Heart left ventricle (tissue), 16 donors: ENCODE results near the gene TIMD4. TPM values are rescaled to one million over a fixed set of nuclear protein-coding genes. Genes with fewer than 3 reads are reported as not detected.
A peak's percentile ranks its signal among the peaks of the same experiment; 100 is the strongest.
"Not testable (repeated sequence)": the region's sequence is repeated elsewhere in the genome, so short reads cannot be mapped to it uniquely, and the experiment has no call there.

ENCODE experiments used
- ATAC-seq, 4 donors: fragments of 200-7000 bp; cut with Tn5 transposase; one replicate each; pipeline ENCODE4 v1.9.1; 2020 to 2022; ENCODE audit warnings: moderate library complexity in 4 of 4, mild to moderate bottlenecking in 3 of 4, moderate number of reproducible peaks in 1 of 4
- DNase-seq, 5 donors: peaks; one replicate each; pipeline ENCODE4 v3.0.0-alpha.2; 2020
- H3K27ac ChIP-seq, 12 donors: fragments of 200-600 bp; sonication (generic) in 4 of 12; one replicate each; pipeline versions ENCODE4 v1.5.0 to v1.8.0; 2016 to 2022; ENCODE audit warnings: mild to moderate bottlenecking in 2 of 12
- H3K27me3 ChIP-seq, 9 donors: fragments of 200-600 bp; sonication (generic) in 2 of 9; one replicate each; pipeline versions ENCODE4 v1.5.1 to v1.8.0; 2016 to 2022; ENCODE audit warnings: mild to moderate bottlenecking in 3 of 9
- H3K36me3 ChIP-seq, 9 donors: fragments of 200-600 bp; sonication (generic) in 2 of 9; one replicate each; pipeline versions ENCODE4 v1.5.0 to v1.8.0; 2018 to 2022; ENCODE audit warnings: mild to moderate bottlenecking in 2 of 9
- H3K4me1 ChIP-seq, 12 donors: fragments of 200-600 bp; sonication (generic) in 4 of 12; one replicate each; pipeline versions ENCODE4 v1.5.0 to v1.8.0; 2016 to 2022; ENCODE audit warnings: mild to moderate bottlenecking in 3 of 12
- H3K4me3 ChIP-seq, 12 donors: fragments of 200-600 bp; sonication (generic) in 4 of 12; one replicate each; pipeline versions ENCODE4 v1.5.0 to v1.8.0; 2017 to 2022; ENCODE audit warnings: mild to moderate bottlenecking in 9 of 12, moderate library complexity in 4 of 12
- H3K9me3 ChIP-seq, 12 donors: fragments of 200-600 bp; sonication (generic) in 4 of 12; one replicate each; pipeline versions ENCODE4 v1.5.0 to v1.8.0; 2016 to 2022; ENCODE audit warnings: mild to moderate bottlenecking in 1 of 12
- POLR2A ChIP-seq, 2 donors: fragments of 450-650 bp; IDR thresholded peaks; one replicate each; pipeline ENCODE4 v1.6.1; 2017; ENCODE audit warnings: antibody characterized with exemption in 2 of 2, mild to moderate bottlenecking in 2 of 2, moderate library complexity in 2 of 2
- WGBS, 4 donors: extraction: QIAGEN DNeasy Blood & Tissue Kit in 2 of 4; methylation state at CpG; one replicate each; pipeline versions ENCODE4 v1.1.5 to v1.1.7; 2013 to 2018; 5-methylcytosine and 5-hydroxymethylcytosine counted together
- intact Hi-C, 10 donors: fragments of 100-400 bp; cut with DNase I; formaldehyde crosslinking; loops; one replicate each; pipeline versions ENCODE4 v1.11.1 to v1.14.2; 2022
- polyA plus RNA-seq, 2 donors: library from polyadenylated mRNA; stranded (reverse); fragments of 200-250 nt; gene quantifications; one replicate each; pipeline ENCODE4 v1.2.3, GENCODE V29; 2013
- total RNA-seq, 9 donors: library from RNA; depleted of rRNA in 2 of 9; stranded (reverse); fragments of >200 nt in 2 of 9; fragmentation: NEBNext Ultra II Directional in 3 of 9; extraction: Animal tissue kit (Norgen Biotek cat#: 25700) in 3 of 9; gene quantifications; one replicate each; pipeline versions ENCODE4 v1.1.0 to v1.2.4, GENCODE V29; 2016 to 2023
- TF ChIP-seq, protein P1 (sequence below), 12 donors: fragments of 200-600 bp; sonication (generic) in 4 of 12; IDR thresholded peaks; one replicate each; pipeline versions ENCODE4 v1.5.0 to v1.8.0; 2018 to 2022; ENCODE audit warnings: antibody characterized with exemption in 12 of 12, mild to moderate bottlenecking in 5 of 12
- donor health status: ischemic (EF 13 %, LVEDD 7.1; RV severe dilation, severe dysfunction).
- donor health status: healthy with polysubstance abuse.
- donor health status: DM: no; HTN: yes; CAD: no.
- donor health status: DM: no; HTN: no; CAD: no.
- donor health status: ischemic (EF 25% LVEDD 6.9; RV normal size, moderate dysfunction).
- donor health status: ischemic (EF 25% LVEDD 5.7; RV mildly dilated, moderate dysfunction).
- donor health status: healthy.
- donor health status: DM: yes; HTN: yes; CAD: no.
- donor health status: ischemic (EF 35%, LVEDD 5.7; RV mildly dilated, moderate dysfunction).
- donor health status: nonischemic (EF 11% LVEDD 7.7; RV severe dilation, severe dysfunction).
- donor health status: DM: yes; HTN: yes; CAD: no.
- donor health status: PGD.
- donor health status: ischemic (EF 29% LVEDD 5.4; RV normal size, mild dysfunction).
- donor health status: nonischemic (EF 23%, LVEDD 6.1; RV moderate dilation, normal function).

TIMD4 gene
- total and polyA plus RNA-seq, 11 donors = 0.42 to 14.8 (median 0.45) TPM; not detected in 8

DNA sequence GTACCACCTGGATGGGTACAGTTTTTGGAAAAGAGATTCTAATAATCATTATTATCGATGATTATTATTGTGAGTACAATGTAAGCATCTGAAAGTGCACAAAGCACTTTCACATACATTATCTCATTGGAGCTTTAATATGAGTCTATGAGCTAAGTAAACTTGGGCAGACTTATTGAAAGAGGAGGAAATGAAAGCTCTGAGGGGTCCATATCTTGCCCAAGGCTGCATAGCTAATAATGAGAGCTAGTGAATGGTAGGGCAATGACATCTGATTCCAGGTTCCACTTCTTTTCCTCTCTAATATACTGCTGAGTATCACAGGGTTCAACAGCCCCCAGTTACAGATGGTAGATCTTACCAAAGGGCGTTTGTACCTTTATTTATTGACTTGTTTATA, 26.1 kb downstream of the TIMD4 start:
- no peak for ATAC-seq
- DNase-seq = no peak
- intact Hi-C loops = no loop called here

DNA sequence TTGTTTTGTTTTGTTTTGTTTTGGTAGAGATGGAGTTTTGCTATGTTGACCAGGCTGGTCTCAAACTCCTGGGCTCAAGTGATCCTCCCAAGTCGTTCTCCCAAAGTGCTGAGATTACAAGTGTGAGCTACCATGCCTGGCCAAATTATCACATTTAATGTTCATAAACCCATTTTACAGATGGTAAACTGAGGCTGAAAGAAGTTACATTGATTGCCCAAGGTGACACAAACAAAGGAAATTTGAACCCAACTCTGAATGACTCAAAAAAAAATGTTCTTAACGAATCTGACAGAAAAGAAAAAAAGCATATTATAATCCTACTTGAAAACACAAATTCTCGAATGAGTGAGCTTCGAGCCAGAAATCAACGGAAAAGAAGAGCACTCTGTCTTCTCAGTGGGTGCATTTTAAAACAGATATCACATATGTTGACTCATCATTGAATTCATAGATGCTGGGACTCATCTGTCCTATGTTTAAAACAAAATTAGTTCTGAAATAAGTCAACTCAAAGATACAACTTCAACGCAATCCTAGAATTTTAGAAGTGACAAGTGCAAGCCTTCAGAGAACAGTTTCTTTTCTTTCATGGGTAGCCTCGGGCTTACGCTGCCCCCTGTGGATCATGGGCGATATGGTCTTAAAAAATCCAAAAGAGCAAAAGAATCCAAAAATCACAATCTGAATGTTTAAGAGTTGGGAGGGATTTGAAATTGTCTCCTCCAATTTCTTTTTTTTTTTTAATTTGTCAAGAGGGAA, 28.4 kb downstream of the TIMD4 start:
- intact Hi-C loops = no loop called here
- H3K27ac ChIP-seq = no peak overlapping the region
- DNase-seq (no peak), ATAC-seq (no peak)
- WGBS, 4 donors = 57 to 64% (median 59%) methylated on average over 9 of the region's 9 CpGs
- H3K4me3 ChIP-seq = no peak overlapping the region
- no peaks in the 10 kb centered on the region for H3K27me3 ChIP-seq
- peaks cover 0 to 8% (median 0%) of the 10 kb centered on the region in 12 donors for H3K9me3 ChIP-seq
- TF ChIP-seq, protein P1, sequence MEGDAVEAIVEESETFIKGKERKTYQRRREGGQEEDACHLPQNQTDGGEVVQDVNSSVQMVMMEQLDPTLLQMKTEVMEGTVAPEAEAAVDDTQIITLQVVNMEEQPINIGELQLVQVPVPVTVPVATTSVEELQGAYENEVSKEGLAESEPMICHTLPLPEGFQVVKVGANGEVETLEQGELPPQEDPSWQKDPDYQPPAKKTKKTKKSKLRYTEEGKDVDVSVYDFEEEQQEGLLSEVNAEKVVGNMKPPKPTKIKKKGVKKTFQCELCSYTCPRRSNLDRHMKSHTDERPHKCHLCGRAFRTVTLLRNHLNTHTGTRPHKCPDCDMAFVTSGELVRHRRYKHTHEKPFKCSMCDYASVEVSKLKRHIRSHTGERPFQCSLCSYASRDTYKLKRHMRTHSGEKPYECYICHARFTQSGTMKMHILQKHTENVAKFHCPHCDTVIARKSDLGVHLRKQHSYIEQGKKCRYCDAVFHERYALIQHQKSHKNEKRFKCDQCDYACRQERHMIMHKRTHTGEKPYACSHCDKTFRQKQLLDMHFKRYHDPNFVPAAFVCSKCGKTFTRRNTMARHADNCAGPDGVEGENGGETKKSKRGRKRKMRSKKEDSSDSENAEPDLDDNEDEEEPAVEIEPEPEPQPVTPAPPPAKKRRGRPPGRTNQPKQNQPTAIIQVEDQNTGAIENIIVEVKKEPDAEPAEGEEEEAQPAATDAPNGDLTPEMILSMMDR (IDR thresholded peaks at IDR 0.05) = peak in 11 of 12 donors; percentile 25 to 60 (median 46)
- TF ChIP-seq POLR2A (IDR thresholded peaks at IDR 0.05) = no peak
- no peaks in the 10 kb centered on the region for H3K36me3 ChIP-seq
- H3K4me1 ChIP-seq = no peaks in the 10 kb centered on the region

More for the DNA sequence above, 26.1 kb downstream of the TIMD4 start:
- H3K9me3 ChIP-seq = no peaks in the 10 kb centered on the region
- H3K4me1 ChIP-seq = no peaks in the 10 kb centered on the region
- no peaks in the 10 kb centered on the region for H3K36me3 ChIP-seq
- TF ChIP-seq, protein P1 (IDR thresholded peaks at IDR 0.05) = no peak
- TF ChIP-seq POLR2A (IDR thresholded peaks at IDR 0.05) = no peak
- no peak overlapping the region for H3K27ac ChIP-seq
- WGBS, 4 donors = 75 to 79% (median 77%) methylated on average over 2 of the region's 2 CpGs
- no peak overlapping the region for H3K4me3 ChIP-seq
- no peaks in the 10 kb centered on the region for H3K27me3 ChIP-seq

DNA sequence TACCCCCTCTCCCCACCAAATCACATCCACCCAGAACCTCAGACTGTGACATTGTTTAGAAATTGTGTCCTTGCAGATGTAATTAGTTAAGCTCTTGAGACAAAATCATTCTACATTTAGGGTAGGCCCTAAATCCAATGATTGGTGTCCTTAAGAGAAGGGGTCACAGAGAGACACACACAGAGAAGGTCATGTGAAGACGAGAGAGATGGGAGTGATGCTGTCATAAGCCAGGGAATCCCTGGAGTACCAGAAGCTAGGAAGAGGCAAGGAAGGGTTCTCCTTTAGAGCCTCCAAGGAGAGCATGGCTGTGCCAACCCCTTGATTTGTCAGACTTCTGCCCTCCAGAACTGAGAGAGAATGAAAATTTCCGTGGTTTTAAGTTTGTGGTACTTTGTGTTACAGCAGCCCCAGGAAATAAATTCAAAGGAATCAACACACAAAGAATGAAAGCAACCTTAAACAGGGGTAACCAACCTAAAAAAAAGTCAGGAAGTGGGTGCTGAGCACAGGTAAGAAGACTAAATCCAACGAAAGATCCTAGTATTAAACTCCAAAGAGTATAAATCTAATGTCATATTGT, 33.6 kb downstream of the TIMD4 start:
- ATAC-seq (no peak), DNase-seq (no peak)
- Histone ChIP-seq H3K36me3 (no peaks in the 10 kb centered on the region), H3K27ac (no peak overlapping the region), H3K27me3 (no peaks in the 10 kb centered on the region), H3K9me3 (peaks cover 0 to 8% (median 0%) of the 10 kb centered on the region in 12 donors), H3K4me3 (no peak overlapping the region), H3K4me1 (no peaks in the 10 kb centered on the region)
- WGBS, 4 donors = 58 to 76% (median 70%) methylated on average over 3 of the region's 3 CpGs
- TF ChIP-seq, protein P1 (IDR thresholded peaks at IDR 0.05) = no peak
- no peak for TF ChIP-seq POLR2A (IDR thresholded peaks at IDR 0.05)
- intact Hi-C loops = no loop called here

DNA sequence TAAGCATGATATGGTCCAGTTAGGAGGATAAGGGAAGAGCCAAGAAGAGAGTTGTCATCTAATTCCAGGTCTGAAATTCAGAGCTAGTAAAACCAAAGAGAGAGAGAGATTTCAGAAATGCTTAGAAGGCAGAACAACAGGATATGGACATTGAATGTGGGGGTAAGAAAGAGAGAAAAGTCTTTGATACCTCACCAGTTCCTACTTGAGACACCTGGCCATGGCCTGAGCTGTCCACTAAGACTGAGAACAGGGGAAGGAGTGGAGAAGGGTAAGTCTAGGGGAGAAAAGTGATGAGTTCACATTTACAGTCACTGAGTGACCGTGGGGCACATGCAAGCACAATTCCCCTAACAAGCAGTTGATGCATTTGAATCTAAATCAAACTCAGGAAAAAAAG, 35.5 kb downstream of the TIMD4 start:
- intact Hi-C loops = no loop called here
- ATAC-seq (no peak), DNase-seq (no peak)
- WGBS, 4 donors = 74 to 94% (median 87%) methylated on average over 1 of the region's 1 CpG
- TF ChIP-seq, protein P1 (IDR thresholded peaks at IDR 0.05) = no peak
- TF ChIP-seq POLR2A (IDR thresholded peaks at IDR 0.05) = no peak
- H3K27ac ChIP-seq = no peak overlapping the region
- no peaks in the 10 kb centered on the region for H3K36me3 ChIP-seq
- no peaks in the 10 kb centered on the region for H3K4me1 ChIP-seq
- H3K9me3 ChIP-seq = peaks cover 0 to 8% (median 0%) of the 10 kb centered on the region in 12 donors
- H3K27me3 ChIP-seq = no peaks in the 10 kb centered on the region
- no peak overlapping the region for H3K4me3 ChIP-seq

DNA sequence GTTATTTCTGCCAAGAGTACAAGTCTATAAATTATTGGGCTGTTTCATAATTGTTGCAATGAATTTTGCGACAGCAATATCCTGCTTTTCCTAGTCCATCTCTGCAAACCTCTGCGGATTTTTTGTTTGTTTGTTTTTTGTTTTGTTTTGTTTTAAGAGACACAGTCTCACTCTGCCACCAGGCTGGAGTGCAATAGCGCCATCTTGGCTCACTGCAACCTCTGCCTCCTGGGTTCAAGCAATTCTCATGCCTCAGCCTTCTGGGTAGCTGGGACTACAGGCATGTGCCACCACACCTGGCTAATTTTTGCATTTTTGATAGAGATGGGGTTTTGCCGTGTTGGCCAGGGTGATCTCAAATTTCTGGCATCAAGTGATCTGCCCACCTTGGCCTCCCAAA, 37.3 kb downstream of the TIMD4 start:
- not testable (repeated sequence) for H3K4me1 ChIP-seq, H3K9me3 ChIP-seq

More for the DNA sequence above, 37.3 kb downstream of the TIMD4 start:
- DNase-seq, ATAC-seq, H3K4me3 ChIP-seq, H3K36me3 ChIP-seq, H3K27ac ChIP-seq, H3K27me3 ChIP-seq, intact Hi-C loops: not testable (repeated sequence)
- WGBS, 4 donors = 75 to 88% (median 84%) methylated on average over 4 of the region's 4 CpGs
